Glutamatergic neuron (in vitro differentiated cells): ENCODE measurements around the gene PLEK2. TPM values are rescaled to one million over a fixed set of nuclear protein-coding genes. Genes with fewer than 3 reads are reported as not detected.

Experiments used
- DNase-seq: peaks from one replicate; pipeline ENCODE4 v3.0.0; 2022
- H3K27ac Mint-ChIP-seq: one replicate; pipeline ENCODE4 v1.8.0; 2020; ENCODE audit warnings: mild to moderate bottlenecking, mixed read lengths, inconsistent platforms; ENCODE audit not compliant: unreplicated experiment
- H3K27me3 Mint-ChIP-seq: one replicate; pipeline ENCODE4 v1.8.0; 2020; ENCODE audit warnings: mild to moderate bottlenecking, moderate library complexity, mixed read lengths, inconsistent platforms; ENCODE audit not compliant: unreplicated experiment
- H3K36me3 Mint-ChIP-seq: one replicate; pipeline ENCODE4 v1.8.0; 2020; ENCODE audit warnings: mild to moderate bottlenecking, mixed read lengths, inconsistent platforms; ENCODE audit not compliant: unreplicated experiment
- H3K4me1 Mint-ChIP-seq: one replicate; pipeline ENCODE4 v1.8.0; 2020; ENCODE audit warnings: mild to moderate bottlenecking, low read depth, mixed read lengths, inconsistent platforms; ENCODE audit not compliant: unreplicated experiment
- H3K4me3 Mint-ChIP-seq: one replicate; pipeline ENCODE4 v1.8.0; 2020; ENCODE audit warnings: mild to moderate bottlenecking, mixed read lengths, inconsistent platforms; ENCODE audit not compliant: unreplicated experiment
- H3K9me3 Mint-ChIP-seq: one replicate; pipeline ENCODE4 v1.8.0; 2020; ENCODE audit warnings: mild to moderate bottlenecking, moderate library complexity, mixed read lengths, inconsistent platforms; ENCODE audit not compliant: unreplicated experiment
- CTCF ChIP-seq: fragments of 200-600 bp; sonication (generic); IDR thresholded peaks from one replicate; pipeline ENCODE4 v1.5.0; 2021; ENCODE audit not compliant: partially characterized antibody, unreplicated experiment
- total RNA-seq: library from RNA; stranded (reverse); fragmentation: NEBNext Ultra II Directional; extraction: Animal tissue kit (Norgen Biotek cat#: 25700); gene quantifications from one replicate; pipeline ENCODE4 v1.2.1, GENCODE V29; 2021; ENCODE audit not compliant: unreplicated experiment

The PLEK2 gene
- total RNA-seq, 1 donor from 2014 or later: not detected

- DNase-seq: no peak
- no peak overlapping the region for H3K27ac Mint-ChIP-seq
- TF ChIP-seq CTCF: no peak
- H3K36me3 Mint-ChIP-seq: no peaks in the 10 kb centered on the region
- H3K27me3 Mint-ChIP-seq: no peaks in the 10 kb centered on the region
- H3K9me3 Mint-ChIP-seq: no peaks in the 10 kb centered on the region
- peaks cover 2% of the 10 kb centered on the region for H3K4me1 Mint-ChIP-seq
- no peak overlapping the region for H3K4me3 Mint-ChIP-seq
Measured at GRCh38 chr14:67389275-67389674, 22.7 kb downstream of the PLEK2 start.

- H3K27me3 Mint-ChIP-seq: no peaks in the 10 kb centered on the region
- H3K36me3 Mint-ChIP-seq: no peaks in the 10 kb centered on the region
- DNase-seq: no peak
- no peaks in the 10 kb centered on the region for H3K9me3 Mint-ChIP-seq
- no peak for TF ChIP-seq CTCF
- H3K4me3 Mint-ChIP-seq: no peak overlapping the region
- no peak overlapping the region for H3K27ac Mint-ChIP-seq
- peaks cover 2% of the 10 kb centered on the region for H3K4me1 Mint-ChIP-seq
Measured at GRCh38 chr14:67387195-67387594, 24.8 kb downstream of the PLEK2 start.

GRCh38 chr14:67385618-67386017 is 26.3 kb downstream of the PLEK2 start:
- H3K4me1 Mint-ChIP-seq: peaks cover under 1% of the 10 kb centered on the region
- H3K36me3 Mint-ChIP-seq: no peaks in the 10 kb centered on the region
- TF ChIP-seq CTCF: no peak
- no peaks in the 10 kb centered on the region for H3K9me3 Mint-ChIP-seq
- no peak overlapping the region for H3K4me3 Mint-ChIP-seq
- DNase-seq: no peak
- no peak overlapping the region for H3K27ac Mint-ChIP-seq
- no peaks in the 10 kb centered on the region for H3K27me3 Mint-ChIP-seq

GRCh38 chr14:67385120-67385519 is 26.8 kb downstream of the PLEK2 start:
- Mint-ChIP-seq H3K27me3 (no peaks in the 10 kb centered on the region), H3K4me3 (no peak overlapping the region), H3K27ac (no peak overlapping the region), H3K36me3 (no peaks in the 10 kb centered on the region), H3K4me1 (no peaks in the 10 kb centered on the region), H3K9me3 (no peaks in the 10 kb centered on the region)
- TF ChIP-seq CTCF: no peak
- no peak for DNase-seq

- Mint-ChIP-seq H3K9me3 (no peaks in the 10 kb centered on the region), H3K27ac (no peak overlapping the region), H3K4me1 (no peaks in the 10 kb centered on the region), H3K27me3 (no peaks in the 10 kb centered on the region), H3K36me3 (no peaks in the 10 kb centered on the region), H3K4me3 (no peak overlapping the region)
- no peak for DNase-seq
- no peak for TF ChIP-seq CTCF
Measured at GRCh38 chr14:67377916-67378315, 34.0 kb downstream of the PLEK2 start.
